ENCODE data around the gene STK17B. TPM values are rescaled to one million over a fixed set of nuclear protein-coding genes. Genes with fewer than 3 reads are reported as not detected.

Gene STK17B
- polyA plus RNA-seq, 1 donor from 2014 or later = 71.9 TPM

GRCh38 chr2:196155575-196155974 is 15.8 kb downstream of the STK17B start:
- Mint-ChIP-seq H3K9me3 (no peaks in the 10 kb centered on the region), H3K27me3 (no peaks in the 10 kb centered on the region), H3K27ac (peak overlapping the region; percentile 25 to 78 (median 47)), H3K4me1 (peaks cover 63 to 79% (median 66%) of the 10 kb centered on the region in 3 donors), H3K4me3 (peak overlapping the region in 1 of 4 donors; percentile 3), H3K36me3 (peaks cover 28% of the 10 kb centered on the region)

DNA sequence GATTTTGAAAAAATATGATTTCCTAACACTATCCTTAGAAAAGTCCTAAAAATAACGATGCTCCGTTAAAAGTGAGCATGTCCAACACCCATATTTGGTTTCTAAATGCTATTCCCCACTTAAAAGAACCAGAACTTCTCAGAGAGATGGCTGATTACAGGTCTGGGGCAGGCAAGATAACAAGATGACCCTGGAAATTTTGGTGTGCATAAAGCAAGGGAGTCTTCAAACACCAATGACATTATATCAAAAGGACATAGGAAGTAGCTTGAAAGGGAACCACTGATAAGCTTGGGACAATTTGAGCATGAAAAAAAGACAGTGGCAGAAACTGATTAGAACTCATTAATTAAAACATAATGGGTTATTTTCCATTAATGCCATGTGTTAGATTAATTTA is 17.9 kb downstream of the STK17B start:
- peaks cover 24% of the 10 kb centered on the region for H3K36me3 Mint-ChIP-seq
- H3K9me3 Mint-ChIP-seq = no peaks in the 10 kb centered on the region
- peak overlapping the region in 2 of 4 donors; percentile 49 to 79 for H3K4me3 Mint-ChIP-seq
- H3K4me1 Mint-ChIP-seq = peaks cover 61 to 78% (median 67%) of the 10 kb centered on the region in 3 donors
- peak overlapping the region; percentile 81 to 99 (median 92) for H3K27ac Mint-ChIP-seq
- no peaks in the 10 kb centered on the region for H3K27me3 Mint-ChIP-seq

DNA sequence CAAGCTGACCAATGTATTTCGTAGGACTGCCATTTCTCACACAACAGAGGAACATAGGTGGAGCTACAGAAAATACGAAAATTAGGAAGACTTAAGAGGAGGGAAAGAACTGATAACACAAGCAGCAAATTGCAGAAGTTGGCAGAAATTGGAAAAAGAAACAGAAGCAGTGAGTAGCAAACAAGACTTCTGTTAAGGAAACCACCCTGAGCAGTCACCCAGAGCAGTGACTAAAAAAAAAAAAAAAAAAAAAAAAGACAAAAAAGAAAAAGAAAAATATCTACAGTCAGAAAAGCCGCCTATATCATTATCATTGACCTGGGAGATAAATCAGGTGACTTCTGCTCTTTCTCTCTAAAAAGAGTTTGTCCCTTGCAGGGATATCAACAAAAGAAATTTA is 21.4 kb downstream of the STK17B start:
- H3K9me3 Mint-ChIP-seq = peaks cover 0 to 2% (median 0%) of the 10 kb centered on the region in 3 donors
- no peaks in the 10 kb centered on the region for H3K27me3 Mint-ChIP-seq
- peak overlapping the region; percentile 57 to 86 (median 71) for H3K4me3 Mint-ChIP-seq
- peaks cover 51 to 60% (median 51%) of the 10 kb centered on the region in 3 donors for H3K4me1 Mint-ChIP-seq
- H3K36me3 Mint-ChIP-seq = peaks cover 21% of the 10 kb centered on the region
- H3K27ac Mint-ChIP-seq = peak overlapping the region; percentile 91 to 99 (median 97)

- peak overlapping the region in 1 of 4 donors; percentile 33 for H3K4me3 Mint-ChIP-seq
- H3K4me1 Mint-ChIP-seq = peaks cover 41 to 57% (median 44%) of the 10 kb centered on the region in 3 donors
- H3K9me3 Mint-ChIP-seq = peaks cover 0 to 2% (median 0%) of the 10 kb centered on the region in 3 donors
- H3K27ac Mint-ChIP-seq = peak overlapping the region in 2 of 3 donors; percentile 32 to 99
- H3K27me3 Mint-ChIP-seq = no peaks in the 10 kb centered on the region
- H3K36me3 Mint-ChIP-seq = peaks cover 22% of the 10 kb centered on the region
Measured at GRCh38 chr2:196148736-196149135, 22.6 kb downstream of the STK17B start.

GRCh38 chr2:196145256-196145655 is 26.1 kb downstream of the STK17B start:
- no peaks in the 10 kb centered on the region for H3K27me3 Mint-ChIP-seq
- H3K4me3 Mint-ChIP-seq = peak overlapping the region in 1 of 4 donors; percentile 67
- peak overlapping the region; percentile 72 to 87 (median 85) for H3K27ac Mint-ChIP-seq
- H3K9me3 Mint-ChIP-seq = peaks cover 0 to 2% (median 0%) of the 10 kb centered on the region in 3 donors
- H3K36me3 Mint-ChIP-seq = peaks cover 13% of the 10 kb centered on the region
- H3K4me1 Mint-ChIP-seq = peaks cover 24 to 46% (median 35%) of the 10 kb centered on the region in 3 donors

- Mint-ChIP-seq H3K27ac (peak overlapping the region; percentile 43 to 85 (median 72)), H3K27me3 (no peaks in the 10 kb centered on the region), H3K9me3 (peaks cover 0 to 2% (median 0%) of the 10 kb centered on the region in 3 donors), H3K4me1 (peaks cover 18 to 40% (median 30%) of the 10 kb centered on the region in 3 donors), H3K4me3 (peak overlapping the region in 1 of 4 donors; percentile 67), H3K36me3 (peaks cover 13% of the 10 kb centered on the region)
Measured at GRCh38 chr2:196144513-196145126, 26.8 kb downstream of the STK17B start.

- Mint-ChIP-seq H3K36me3 (peaks cover 13% of the 10 kb centered on the region), H3K9me3 (peaks cover 0 to 2% (median 0%) of the 10 kb centered on the region in 3 donors), H3K27ac (peak overlapping the region; percentile 13 to 84 (median 43)), H3K4me3 (peak overlapping the region in 1 of 4 donors; percentile 18), H3K4me1 (peaks cover 17 to 36% (median 26%) of the 10 kb centered on the region in 3 donors), H3K27me3 (no peaks in the 10 kb centered on the region)
Measured at GRCh38 chr2:196143730-196144131, 27.6 kb downstream of the STK17B start.

DNA sequence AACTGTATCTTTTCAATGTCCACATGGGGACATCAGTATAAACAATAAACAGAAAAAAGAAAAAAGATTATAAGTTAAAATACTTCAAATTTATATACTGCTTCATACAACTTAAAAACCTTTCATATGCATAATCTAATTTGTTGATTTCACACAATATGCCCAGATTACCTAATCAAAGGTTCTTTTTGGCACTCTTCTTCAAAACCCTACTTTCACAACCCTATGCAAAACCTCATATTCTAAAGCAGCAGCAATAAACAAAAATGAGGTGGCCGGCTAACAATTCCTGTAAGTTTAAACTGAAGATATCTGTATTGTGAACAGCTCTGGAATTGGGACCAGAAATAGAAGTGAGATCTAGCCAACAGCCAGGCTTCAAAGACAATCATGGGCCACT is 28.6 kb downstream of the STK17B start:
- Mint-ChIP-seq H3K27me3 (no peaks in the 10 kb centered on the region), H3K36me3 (peaks cover 19% of the 10 kb centered on the region), H3K4me3 (no peak overlapping the region), H3K9me3 (peaks cover 0 to 5% (median 2%) of the 10 kb centered on the region in 3 donors), H3K27ac (peak overlapping the region in 2 of 3 donors; percentile 5 to 13), H3K4me1 (peaks cover 16 to 34% (median 23%) of the 10 kb centered on the region in 3 donors)

DNA sequence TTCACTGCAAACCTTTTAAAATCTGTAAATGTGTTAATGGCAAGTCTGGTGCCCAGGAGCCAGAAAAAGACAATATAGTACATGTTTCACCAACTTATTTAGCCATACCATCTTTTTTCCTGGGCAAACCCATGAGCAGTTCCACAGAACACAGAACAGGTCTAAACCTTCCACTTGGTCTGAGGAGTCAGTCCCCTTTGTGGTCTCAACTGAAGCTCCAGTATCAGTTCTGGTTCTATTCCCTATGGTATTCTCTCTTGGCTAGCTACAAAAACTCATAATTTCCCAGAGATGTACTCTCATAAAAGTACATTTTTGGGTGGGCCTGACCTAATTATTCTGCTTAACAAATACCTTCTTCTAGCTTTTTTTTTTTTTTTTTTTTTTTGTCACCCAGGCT is 31.2 kb downstream of the STK17B start:
- H3K36me3 Mint-ChIP-seq = peaks cover 36% of the 10 kb centered on the region
- H3K4me3 Mint-ChIP-seq = no peak overlapping the region
- no peaks in the 10 kb centered on the region for H3K27me3 Mint-ChIP-seq
- H3K9me3 Mint-ChIP-seq = peaks cover 2 to 10% (median 4%) of the 10 kb centered on the region in 3 donors
- no peak overlapping the region for H3K27ac Mint-ChIP-seq
- H3K4me1 Mint-ChIP-seq = peaks cover 12 to 26% (median 13%) of the 10 kb centered on the region in 3 donors

- Mint-ChIP-seq H3K36me3 (peaks cover 46% of the 10 kb centered on the region), H3K27me3 (no peaks in the 10 kb centered on the region), H3K4me1 (peaks cover 0 to 7% (median 6%) of the 10 kb centered on the region in 3 donors), H3K27ac (peak overlapping the region in 2 of 3 donors; percentile 58 to 81), H3K4me3 (peak overlapping the region in 1 of 4 donors; percentile 30), H3K9me3 (peaks cover 2 to 20% (median 8%) of the 10 kb centered on the region in 3 donors)
Measured at GRCh38 chr2:196137271-196137670, 34.1 kb downstream of the STK17B start.

DNA sequence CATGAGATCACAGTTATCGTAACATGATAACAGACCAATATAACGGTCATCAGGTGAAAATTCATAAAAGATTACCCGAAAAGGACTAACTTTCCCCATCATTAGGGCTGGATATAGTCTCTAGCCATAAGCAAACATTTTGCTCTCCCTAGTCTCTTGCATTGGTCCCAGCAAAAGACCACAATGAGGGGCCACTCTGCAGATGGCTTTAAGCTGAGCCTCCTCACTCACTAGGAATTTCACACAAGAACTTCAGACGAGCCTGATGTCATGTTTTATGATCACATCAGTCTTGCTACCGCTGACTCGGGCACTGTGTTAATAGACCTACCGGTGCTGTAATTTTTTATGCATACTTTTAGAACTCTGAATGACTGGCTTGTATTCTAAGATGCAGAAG is 35.2 kb downstream of the STK17B start:
- H3K4me1 Mint-ChIP-seq = peaks cover 1 to 15% (median 13%) of the 10 kb centered on the region in 3 donors
- H3K9me3 Mint-ChIP-seq = peaks cover 2 to 28% (median 17%) of the 10 kb centered on the region in 3 donors
- no peak overlapping the region for H3K4me3 Mint-ChIP-seq
- peaks cover 44% of the 10 kb centered on the region for H3K36me3 Mint-ChIP-seq
- peak overlapping the region in 2 of 3 donors; percentile 55 to 67 for H3K27ac Mint-ChIP-seq
- H3K27me3 Mint-ChIP-seq = no peaks in the 10 kb centered on the region

DNA sequence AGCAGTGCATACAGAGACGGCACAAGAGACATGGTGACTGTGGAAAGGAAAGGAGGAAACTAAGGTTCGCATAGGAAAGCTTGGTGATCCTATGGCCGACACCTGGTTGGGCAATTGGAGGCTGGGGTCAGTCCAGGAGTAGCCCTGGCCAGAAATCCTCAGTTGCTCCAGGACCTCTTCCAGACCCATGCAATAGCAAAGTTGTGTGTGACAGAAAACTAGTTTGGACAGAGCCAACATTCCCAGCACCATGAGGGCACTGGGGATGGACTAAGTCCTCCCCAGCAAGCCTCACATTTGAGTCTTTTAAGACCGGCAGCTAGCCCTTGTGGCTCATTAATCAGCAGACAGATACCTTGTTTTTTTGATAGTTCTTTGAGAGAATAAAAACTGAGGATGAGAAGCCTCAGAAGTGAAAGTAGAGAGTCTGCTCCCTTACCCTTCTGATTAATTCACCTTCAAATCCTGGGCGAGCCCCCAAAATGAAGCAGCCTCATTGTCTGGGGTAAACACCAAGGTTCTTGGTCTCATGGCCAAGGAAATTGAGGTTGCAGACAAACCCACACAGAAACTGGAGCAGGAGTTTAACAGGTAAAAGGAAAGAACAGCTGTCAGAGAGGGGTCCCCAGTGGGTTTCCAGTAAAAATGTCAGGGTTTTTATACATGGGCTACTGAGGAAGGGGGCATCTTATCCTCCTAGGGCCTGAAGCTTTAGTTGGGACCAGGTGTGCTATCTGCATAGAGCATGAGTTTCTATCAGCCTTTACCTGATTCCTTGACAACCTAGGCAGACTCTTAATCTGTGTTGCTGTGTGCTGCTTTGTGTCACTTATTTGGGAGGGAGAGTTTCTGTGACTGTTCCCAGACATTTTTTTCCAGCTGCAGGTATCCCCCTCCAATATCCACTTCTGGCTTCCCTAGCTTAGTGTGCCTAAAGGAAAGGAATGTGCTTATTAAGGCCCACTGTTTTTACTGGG is 39.1 kb downstream of the STK17B start:
- Mint-ChIP-seq H3K4me1 (peaks cover 1 to 15% (median 8%) of the 10 kb centered on the region in 3 donors), H3K9me3 (peaks cover 8 to 40% (median 34%) of the 10 kb centered on the region in 3 donors), H3K36me3 (peaks cover 26% of the 10 kb centered on the region), H3K27me3 (no peaks in the 10 kb centered on the region), H3K4me3 (peak overlapping the region in 2 of 4 donors; percentile 2 to 27), H3K27ac (peak overlapping the region; percentile 68 to 91 (median 74))

- Mint-ChIP-seq H3K27ac (peak overlapping the region in 1 of 3 donors; percentile 74), H3K27me3 (no peaks in the 10 kb centered on the region), H3K9me3 (peaks cover 8 to 40% (median 32%) of the 10 kb centered on the region in 3 donors), H3K36me3 (peaks cover 20% of the 10 kb centered on the region), H3K4me3 (peak overlapping the region in 1 of 4 donors; percentile 2), H3K4me1 (peaks cover 1 to 15% (median 7%) of the 10 kb centered on the region in 3 donors)
Measured at GRCh38 chr2:196131384-196131937, 39.9 kb downstream of the STK17B start.

- H3K27ac Mint-ChIP-seq = no peak overlapping the region
- H3K4me3 Mint-ChIP-seq = no peak overlapping the region
- H3K36me3 Mint-ChIP-seq = peaks cover 13% of the 10 kb centered on the region
- no peaks in the 10 kb centered on the region for H3K27me3 Mint-ChIP-seq
- H3K9me3 Mint-ChIP-seq = peaks cover 8 to 38% (median 32%) of the 10 kb centered on the region in 3 donors
- peaks cover 1 to 15% (median 7%) of the 10 kb centered on the region in 3 donors for H3K4me1 Mint-ChIP-seq
Measured at GRCh38 chr2:196130039-196130825, 41.1 kb downstream of the STK17B start.

All from IgD-negative memory B cell (primary cell).